Peyer's patch (tissue), 4 donors: Measurements from ENCODE around the gene TNRC6B.

ENCODE experiments used
- CTCF ChIP-seq, 6 experiments: fragments of 450-650 bp in 4 of 6; fragments of 200-600 bp in 2 of 6; sonication (generic) in 1 of 6; IDR thresholded peaks; one replicate each; pipeline ENCODE4 v1.5.1; 2017 to 2019; ENCODE audit warnings: antibody characterized with exemption in 6 of 6, mild to moderate bottlenecking in 3 of 6, moderate library complexity in 1 of 6
- POLR2A ChIP-seq, 2 donors: fragments of 450-650 bp; IDR thresholded peaks; one replicate each; pipeline ENCODE4 v1.5.1; 2017; ENCODE audit warnings: antibody characterized with exemption in 2 of 2, mild to moderate bottlenecking in 2 of 2, moderate library complexity in 2 of 2

GRCh38 chr22:40153192-40153591 lies 24.5 kb upstream of the TNRC6B start:
- TF ChIP-seq POLR2A (IDR thresholded peaks at IDR 0.05) (no peak), CTCF (IDR thresholded peaks at IDR 0.05) (no peak)
